Measurements from ENCODE around the gene KHDC1L.
A peak's percentile ranks its signal among the peaks of the same experiment; 100 is the strongest.
"Not testable (repeated sequence)": the region's sequence is repeated elsewhere in the genome, so short reads cannot be mapped to it uniquely, and the experiment has no call there.

Gene KHDC1L

GRCh38 chr6:73209117-73209516 is 16.2 kb downstream of the KHDC1L start:
- DNase-seq: no peak
- intact Hi-C loops (cut with DNase I): no loop called here

GRCh38 chr6:73207221-73207837 is 18.0 kb downstream of the KHDC1L start:
- intact Hi-C loops (cut with DNase I): no loop called here

GRCh38 chr6:73204252-73204651 is 21.0 kb downstream of the KHDC1L start:
- intact Hi-C loops (cut with DNase I): no loop called here
- no peak for DNase-seq

More at GRCh38 chr6:73207221-73207837, 18.0 kb downstream of the KHDC1L start:
- DNase-seq: no peak

GRCh38 chr6:73203098-73203497 is 22.2 kb downstream of the KHDC1L start:
- intact Hi-C loops (cut with DNase I): no loop called here
- no peak for DNase-seq

- intact Hi-C loops (cut with DNase I): no loop called here
- no peak for DNase-seq
Measured at GRCh38 chr6:73200735-73201134, 24.6 kb downstream of the KHDC1L start.

- intact Hi-C loops (cut with DNase I): no loop called here
Measured at GRCh38 chr6:73200247-73200646, 25.0 kb downstream of the KHDC1L start.

GRCh38 chr6:73194744-73195143 is 30.6 kb downstream of the KHDC1L start:
- no peak for DNase-seq
- intact Hi-C loops (cut with DNase I): no loop called here

More at GRCh38 chr6:73200247-73200646, 25.0 kb downstream of the KHDC1L start:
- no peak for DNase-seq

GRCh38 chr6:73193302-73193701 is 32.0 kb downstream of the KHDC1L start:
- intact Hi-C loops (cut with DNase I): loop anchor here (1.0 kb wide), 1 partner anchor 20 kb away; no protein-coding TSS in a partner anchor
- not testable (repeated sequence) for DNase-seq

GRCh38 chr6:73182021-73182607 is 43.2 kb downstream of the KHDC1L start:
- no peak for DNase-seq
- intact Hi-C loops (cut with DNase I): no loop called here

GRCh38 chr6:73180763-73181619 is 44.3 kb downstream of the KHDC1L start:
- DNase-seq: peak in 8 of 10 donors; percentile 32 to 92 (median 44)
- intact Hi-C loops (cut with DNase I): loop anchor here (2.0 kb wide), 2 partner anchors 566 to 768 kb away; no protein-coding TSS in a partner anchor

- intact Hi-C loops (cut with DNase I): loop anchor here (2.0 kb wide), 2 partner anchors 565 to 767 kb away; no protein-coding TSS in a partner anchor
- DNase-seq: no peak
Measured at GRCh38 chr6:73180076-73180738, 45.1 kb downstream of the KHDC1L start.

- no peak for DNase-seq
Measured at GRCh38 chr6:73177221-73177944, 47.9 kb downstream of the KHDC1L start.

GRCh38 chr6:73176057-73176456 is 49.2 kb downstream of the KHDC1L start:
- intact Hi-C loops (cut with DNase I): no loop called here
- DNase-seq: peak in 1 of 10 donors; percentile 43

More at GRCh38 chr6:73177221-73177944, 47.9 kb downstream of the KHDC1L start:
- intact Hi-C loops (cut with DNase I): no loop called here

- no peak for DNase-seq
- intact Hi-C loops (cut with DNase I): no loop called here
Measured at GRCh38 chr6:73174646-73175045, 50.6 kb downstream of the KHDC1L start.

Data from posterior cingulate gyrus (tissue), 11 donors.